GM10266 (cell line): ENCODE measurements around the gene GALNT13.

Experiments
- DNase-seq: peaks from one replicate; pipeline ENCODE4 v3.0.0; 2012; ENCODE audit errors: extremely low spot score
- TF ChIP-seq, protein P1 (sequence below): IDR thresholded peaks from 2 replicates; pipeline ENCODE4 v1.5.1; 2012; ENCODE audit warnings: mild to moderate bottlenecking, low read depth; ENCODE audit not compliant: control insufficient read depth, insufficient read depth; ENCODE audit errors: missing control alignments

GALNT13 gene

DNA sequence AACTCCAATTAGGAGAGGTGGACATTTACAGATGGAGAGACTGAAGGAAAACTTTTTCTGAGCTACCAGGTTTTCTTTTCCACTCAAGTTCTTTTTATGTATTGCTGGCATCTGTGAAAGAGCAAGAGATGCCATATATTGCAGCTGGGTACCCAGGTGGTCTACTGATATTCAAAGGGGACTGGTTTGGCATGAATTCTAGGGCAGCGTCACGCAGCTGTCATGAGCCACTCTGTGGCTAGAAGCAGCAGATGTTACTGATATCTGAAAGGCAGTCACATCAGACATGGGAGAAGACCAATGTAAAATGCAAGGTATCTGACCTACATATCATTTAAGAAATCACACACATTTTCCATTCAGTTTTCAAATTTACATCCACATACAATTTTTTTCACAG, 408.8 kb downstream of the GALNT13 start:
- TF ChIP-seq, protein P1, sequence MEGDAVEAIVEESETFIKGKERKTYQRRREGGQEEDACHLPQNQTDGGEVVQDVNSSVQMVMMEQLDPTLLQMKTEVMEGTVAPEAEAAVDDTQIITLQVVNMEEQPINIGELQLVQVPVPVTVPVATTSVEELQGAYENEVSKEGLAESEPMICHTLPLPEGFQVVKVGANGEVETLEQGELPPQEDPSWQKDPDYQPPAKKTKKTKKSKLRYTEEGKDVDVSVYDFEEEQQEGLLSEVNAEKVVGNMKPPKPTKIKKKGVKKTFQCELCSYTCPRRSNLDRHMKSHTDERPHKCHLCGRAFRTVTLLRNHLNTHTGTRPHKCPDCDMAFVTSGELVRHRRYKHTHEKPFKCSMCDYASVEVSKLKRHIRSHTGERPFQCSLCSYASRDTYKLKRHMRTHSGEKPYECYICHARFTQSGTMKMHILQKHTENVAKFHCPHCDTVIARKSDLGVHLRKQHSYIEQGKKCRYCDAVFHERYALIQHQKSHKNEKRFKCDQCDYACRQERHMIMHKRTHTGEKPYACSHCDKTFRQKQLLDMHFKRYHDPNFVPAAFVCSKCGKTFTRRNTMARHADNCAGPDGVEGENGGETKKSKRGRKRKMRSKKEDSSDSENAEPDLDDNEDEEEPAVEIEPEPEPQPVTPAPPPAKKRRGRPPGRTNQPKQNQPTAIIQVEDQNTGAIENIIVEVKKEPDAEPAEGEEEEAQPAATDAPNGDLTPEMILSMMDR = no peak

DNA sequence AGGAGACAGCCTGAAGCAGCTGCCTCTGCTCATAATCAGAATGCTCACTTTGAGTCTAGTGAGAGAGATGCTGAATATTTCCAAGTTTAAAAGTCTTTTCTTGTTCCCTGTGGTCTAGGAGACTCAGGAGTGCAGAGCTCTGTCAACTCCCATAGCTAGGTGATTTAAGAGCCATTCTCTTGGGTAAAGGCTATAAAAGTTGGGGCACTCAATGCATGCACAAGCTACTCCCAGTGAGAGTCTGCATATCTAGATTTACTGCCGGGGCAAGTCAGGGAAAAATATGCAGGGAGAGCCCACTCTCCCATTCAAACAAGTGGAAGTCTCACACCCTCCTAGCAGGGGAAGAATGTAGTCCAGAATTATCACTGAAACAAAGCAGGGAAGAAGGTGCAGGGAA, 418.1 kb downstream of the GALNT13 start:
- TF ChIP-seq, protein P1 = no peak
- DNase-seq = no peak

More for the DNA sequence above, 408.8 kb downstream of the GALNT13 start:
- no peak for DNase-seq

DNA sequence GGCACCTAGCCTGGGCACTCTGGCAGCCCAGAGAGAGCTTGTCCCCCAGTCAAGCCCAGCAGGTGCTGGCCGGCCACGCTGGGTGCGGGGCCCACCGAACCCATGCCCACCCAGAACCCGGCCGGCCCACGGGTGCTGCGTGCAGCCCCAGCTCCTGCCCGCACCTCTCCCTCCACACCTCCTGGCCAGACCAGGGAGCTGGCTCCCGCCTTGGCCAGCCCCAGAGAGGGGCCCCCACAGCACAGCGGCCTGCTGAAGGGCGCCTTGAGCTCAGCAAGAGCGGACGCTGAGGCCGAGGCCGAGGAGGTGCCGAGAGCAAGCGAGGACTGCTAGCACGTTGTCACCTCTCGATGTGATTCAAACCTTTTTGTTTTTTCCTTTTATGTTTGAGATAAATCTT, 419.8 kb downstream of the GALNT13 start:
- TF ChIP-seq, protein P1 = no peak
- no peak for DNase-seq

DNA sequence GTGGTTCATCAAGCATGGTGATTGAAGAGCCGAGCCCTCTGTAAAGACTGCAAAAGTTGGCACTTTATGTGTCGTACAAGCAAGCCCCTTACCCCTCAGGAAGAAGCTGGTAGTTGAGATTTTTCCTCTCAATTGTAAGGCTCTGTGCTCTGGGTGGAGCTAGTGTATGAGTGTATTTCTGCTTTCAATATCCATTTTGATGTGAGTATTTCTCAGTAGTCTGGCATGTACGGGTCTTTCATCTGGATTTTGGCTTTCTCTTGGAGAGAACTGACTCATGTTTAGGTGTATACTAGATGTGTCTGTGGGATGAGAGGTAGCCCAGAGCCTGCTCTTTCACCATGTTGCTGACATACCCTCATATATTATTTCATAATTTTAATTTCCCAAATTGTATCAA, 420.2 kb downstream of the GALNT13 start:
- TF ChIP-seq, protein P1 = no peak
- no peak for DNase-seq

DNA sequence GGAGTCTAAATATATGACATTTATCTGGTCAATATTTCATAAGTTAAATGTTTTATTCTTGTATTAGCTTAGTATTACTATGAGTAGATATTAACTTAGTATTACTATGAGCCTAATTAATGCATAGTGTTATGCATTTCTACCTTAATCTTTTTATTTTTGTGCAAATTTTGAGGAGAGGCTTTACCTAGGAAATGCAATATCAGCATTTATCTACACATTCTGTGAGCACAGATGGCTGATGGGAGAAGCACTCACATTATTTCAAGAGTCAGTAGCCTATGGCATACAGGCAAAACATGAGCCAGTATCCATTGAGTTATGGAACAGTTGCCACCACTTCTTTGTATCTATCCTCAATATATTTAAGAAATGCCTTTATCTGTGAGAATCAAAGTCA, 422.1 kb downstream of the GALNT13 start:
- TF ChIP-seq, protein P1 = no peak
- DNase-seq = no peak

DNA sequence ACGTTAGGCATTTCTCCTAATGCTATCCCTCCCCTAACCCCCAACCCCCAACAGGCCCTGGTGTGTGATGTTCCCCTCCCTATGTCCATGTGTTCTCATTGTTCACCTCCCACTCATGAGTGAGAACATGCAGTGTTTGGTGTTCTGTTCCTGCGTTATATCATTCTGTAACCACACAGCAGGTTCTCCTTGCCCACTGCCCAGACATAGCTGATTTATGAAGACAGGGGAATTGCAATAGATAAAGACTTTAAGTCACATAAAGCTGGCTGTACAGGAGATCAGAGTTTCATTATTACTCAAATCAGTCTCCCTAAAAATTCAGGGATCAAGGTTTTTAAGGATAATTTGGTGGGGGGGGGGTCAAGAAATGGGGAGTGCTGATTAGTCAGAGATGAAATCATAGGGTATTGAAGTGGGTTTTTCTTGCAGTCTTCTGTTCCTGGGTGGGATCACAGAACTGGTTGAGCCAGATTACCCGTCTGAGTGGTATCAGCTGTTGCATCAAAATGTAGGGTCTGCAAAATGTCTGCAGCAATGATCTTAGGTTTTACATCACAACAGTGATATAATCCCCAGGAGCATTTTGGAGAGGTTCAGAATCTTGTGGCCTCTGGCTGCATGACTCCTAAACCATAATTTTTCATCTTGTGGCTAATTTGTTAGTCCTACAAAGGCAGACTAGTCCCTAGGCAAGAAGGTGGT, 434.7 kb downstream of the GALNT13 start:
- TF ChIP-seq, protein P1 = no peak
- DNase-seq = no peak

DNA sequence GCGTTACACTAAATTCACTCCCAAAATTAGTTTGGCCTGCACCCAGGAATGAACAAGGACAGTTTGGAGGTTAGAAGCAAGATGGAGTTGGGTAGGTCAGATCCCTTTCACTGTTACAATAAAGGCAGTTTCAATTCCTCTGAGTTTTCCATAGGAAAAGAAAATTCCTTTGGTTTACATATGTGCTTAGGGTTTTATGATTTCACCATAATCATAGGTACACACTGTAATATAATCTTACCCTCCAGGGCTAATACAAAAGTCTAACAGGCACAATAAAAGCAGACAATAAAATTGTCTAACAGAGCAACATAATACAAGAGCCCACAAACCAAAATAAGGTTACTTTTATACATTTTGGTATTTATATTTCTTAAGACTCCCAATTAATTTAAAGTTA, 435.3 kb downstream of the GALNT13 start:
- TF ChIP-seq, protein P1 = no peak

More for the DNA sequence above, 435.3 kb downstream of the GALNT13 start:
- DNase-seq = no peak
